GM12878 (cell line): ENCODE measurements around the gene MT1H. TPM values are rescaled to one million over a fixed set of nuclear protein-coding genes. Genes with fewer than 3 reads are reported as not detected.
"Not testable (repeated sequence)": the region's sequence is repeated elsewhere in the genome, so short reads cannot be mapped to it uniquely, and the experiment has no call there.

Source experiments
- ATAC-seq: fragments of 200-7000 bp; cut with Tn5 transposase; 3 replicates; pipeline ENCODE4 v1.9.1; 2020; ENCODE audit warnings: mild to moderate bottlenecking, moderate library complexity
- BruUV-seq: library from RNA; stranded (reverse); fragments of 400-500 nt; replicated peaks from 2 replicates; lab custom pipeline; 2021; lab: Mats Ljungman, UMichigan
- CTCF ChIA-PET: fragments of 300-600 bp; sonication (Branson Sonifier 250); formaldehyde crosslinking; extraction: SDS; loops from one replicate; lab custom pipeline; 2021; ENCODE audit warnings: inconsistent platforms; lab: Yijun Ruan, JAX
- POLR2A ChIA-PET: fragments of 350-600 bp; formaldehyde crosslinking; extraction: SDS; loops from one replicate; lab custom pipeline; 2021; ENCODE audit warnings: inconsistent platforms; lab: Charles Lee
- RAD21 ChIA-PET: fragments of 300-600 bp; sonication (Branson Sonifier 250); formaldehyde crosslinking; loops from one replicate; lab custom pipeline; 2023; ENCODE audit warnings: antibody characterized with exemption; ENCODE audit not compliant: unreplicated experiment; lab: Charles Lee
- SMC1A ChIA-PET: fragments of 300-600 bp; sonication (Branson Sonifier 250); formaldehyde crosslinking; loops from one replicate; lab custom pipeline; 2023; ENCODE audit not compliant: unreplicated experiment, uncharacterized antibody; lab: Charles Lee
- DNase-seq: peaks from one replicate; pipeline ENCODE4 v3.0.0-alpha.2; 2011; ENCODE audit warnings: low read depth, low spot score
- FAIRE-seq: peaks from 3 replicates; lab custom pipeline; 2011; peaks lifted over from hg19 to GRCh38; lab: Jason Lieb, UNC
- H2AFZ ChIP-seq: 2 replicates; pipeline ENCODE4 v1.6.0; 2011; ENCODE audit warnings: low read depth, low read length, control low read depth; ENCODE audit not compliant: control insufficient read depth
- H3K27ac ChIP-seq: 2 replicates; pipeline ENCODE4 v1.5.1; 2011; ENCODE audit warnings: control low read depth; ENCODE audit not compliant: control insufficient read depth, insufficient read depth
- H3K27me3 ChIP-seq, 2 experiments: replicated peaks in 1 of 2; 2 replicates each; pipeline versions ENCODE4 v1.6.0 to v1.6.1; 2011; ENCODE audit warnings: low read length in 1 of 2; ENCODE audit not compliant: control insufficient read depth in 2 of 2, insufficient read depth in 2 of 2
- H3K36me3 ChIP-seq, 2 experiments: 2 replicates each; pipeline ENCODE4 v1.5.1; 2011; ENCODE audit warnings: low read length in 1 of 2; ENCODE audit not compliant: control insufficient read depth in 2 of 2, insufficient read depth in 2 of 2
- H3K4me1 ChIP-seq: 2 replicates; pipeline ENCODE4 v1.6.1; 2011; ENCODE audit warnings: mild to moderate bottlenecking, low read length, moderate library complexity, mixed read lengths; ENCODE audit not compliant: control insufficient read depth, insufficient read depth
- H3K4me2 ChIP-seq: 2 replicates; pipeline ENCODE4 v1.6.0; 2011; ENCODE audit warnings: control low read depth; ENCODE audit not compliant: control insufficient read depth, insufficient read depth
- H3K4me3 ChIP-seq: fragments of 200-600 bp; sonication (generic); 2 replicates; pipeline ENCODE4 v1.5.1; 2016
- H3K79me2 ChIP-seq: 2 replicates; pipeline ENCODE4 v1.6.0; 2011; ENCODE audit warnings: low read length; ENCODE audit not compliant: control insufficient read depth, insufficient read depth
- H3K9ac ChIP-seq: 2 replicates; pipeline ENCODE4 v1.8.0; 2011; ENCODE audit warnings: low read length, control low read depth, mixed read lengths; ENCODE audit not compliant: control insufficient read depth, insufficient read depth
- H3K9me3 ChIP-seq: replicated peaks from 3 replicates; pipeline ENCODE4 v1.5.1; 2011; ENCODE audit warnings: mild to moderate bottlenecking, low read length; ENCODE audit not compliant: control insufficient read depth, insufficient read depth
- H4K20me1 ChIP-seq: 2 replicates; pipeline ENCODE4 v1.6.0; 2011; ENCODE audit not compliant: control insufficient read depth, insufficient read depth
- CTCF ChIP-seq, 3 experiments: IDR thresholded peaks in 2 of 3; conservative IDR thresholded peaks in 1 of 3; 2 replicates each; pipeline ENCODE4 v1.5.1; 2011; ENCODE audit warnings: low read depth in 3 of 3, low read length in 3 of 3, mild to moderate bottlenecking in 3 of 3, control low read depth in 2 of 3, moderate library complexity in 2 of 3, inconsistent platforms in 1 of 3, mixed read lengths in 1 of 3; ENCODE audit not compliant: control insufficient read depth in 2 of 3, insufficient read depth in 1 of 3; ENCODE audit errors: extremely low read depth in 1 of 3
- RAD21 ChIP-seq: IDR thresholded peaks from 2 replicates; pipeline ENCODE4 v1.6.1; 2011; ENCODE audit warnings: mild to moderate bottlenecking, low read depth, low read length, moderate library complexity; ENCODE audit not compliant: insufficient read depth
- SMC3 ChIP-seq: IDR thresholded peaks from 2 replicates; pipeline ENCODE4 v1.6.1; 2011; ENCODE audit warnings: low read length, improper control_type of control experiment, borderline replicate concordance
- ZNF24 ChIP-seq: fragments of 450-650 bp; IDR thresholded peaks from 2 replicates; pipeline ENCODE4 v1.6.1; 2017; ENCODE audit warnings: antibody characterized with exemption, mild to moderate bottlenecking
- WGBS: methylation state at CpG from one replicate; pipeline ENCODE4 v1.1.6; 2016; ENCODE audit warnings: low lambda C conversion rate; ENCODE audit not compliant: insufficient replicate concordance, insufficient coverage; ENCODE audit errors: missing lambda C conversion rate; 5-methylcytosine and 5-hydroxymethylcytosine counted together
- in situ Hi-C: fragments of 300-500 bp; cut with MboI; formaldehyde crosslinking; loops from 9 replicates; pipeline ENCODE4 v1.14.3; 2018; ENCODE audit warnings: mixed read lengths
- intact Hi-C: fragments of 100-400 bp; cut with micrococcal nuclease; formaldehyde crosslinking; loops from one replicate; pipeline ENCODE4 v1.14.2; 2022; ENCODE audit not compliant: unreplicated experiment
- polyA plus RNA-seq, 11 experiments: library from polyadenylated mRNA; depleted of rRNA in 4 of 11; unstranded in 6 of 11; stranded (reverse) in 5 of 11; fragments of >200 nt; fragmentation: Nextera tagmentation in 4 of 11; fragmentation: Illumina TruSeq in 1 of 11; extraction: Ambion mirVana in 4 of 11; extraction: Trizol in 1 of 11; gene quantifications; 1 replicate in 1 of 11; 2 replicates in 10 of 11; pipeline versions ENCODE4 v1.2.1 to v1.2.3, GENCODE V29; 2011 to 2016; ENCODE audit warnings: inconsistent platforms in 2 of 11, missing spikeins in 2 of 11, low read depth in 1 of 11
- total RNA-seq, 4 experiments: library from RNA; depleted of rRNA in 3 of 4; stranded (reverse); fragments of >200 nt in 3 of 4; fragmentation: Illumina TruSeq in 1 of 4; extraction: Trizol in 1 of 4; gene quantifications; 2 replicates each; pipeline versions ENCODE4 v1.2.1 to v1.2.3, GENCODE V29; 2013 to 2021

The MT1H gene
- total and polyA plus RNA-seq, 10 of the 15 experiments (the other 5 are each of a cell fraction or from before 2014, with no cell fraction given): 0.40 to 6.0 (median 1.1) TPM; not detected in 2

DNA sequence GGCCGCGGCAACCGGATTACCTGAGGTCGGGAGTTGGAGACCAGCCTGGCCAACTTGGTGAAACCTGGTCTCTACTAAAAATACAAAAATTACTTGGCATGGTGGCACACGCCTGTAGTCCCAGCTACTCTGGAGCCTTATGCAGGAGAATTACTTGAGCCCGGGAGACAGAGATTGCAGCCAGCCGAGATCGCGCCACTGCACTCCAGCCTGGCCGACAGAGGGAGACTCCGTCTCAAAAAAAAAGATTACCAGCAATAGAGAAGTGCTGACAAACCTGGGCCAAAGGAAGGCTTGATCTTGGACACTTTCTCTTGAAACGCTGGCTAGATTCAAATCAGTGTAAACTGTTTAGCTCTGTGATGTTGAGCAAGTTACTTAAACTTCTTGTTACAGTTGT, 4.3 kb downstream of the MT1H start:
- no peaks in the 10 kb centered on the region for H4K20me1 ChIP-seq
- peak; percentile 52 for ATAC-seq
- no peak for FAIRE-seq
- 34% methylated on average over 12 of the region's 12 CpGs for WGBS
- no peaks in the 10 kb centered on the region for H3K79me2 ChIP-seq
- BruUV-seq: no TSS peak
- RAD21 ChIA-PET: interaction anchor here (1.1 to 2.5 kb wide), 3 partner anchors 9 to 28 kb away, joined by 3 to 11 read pairs (median 4); partner anchors contain the start of gene MT1X
- no peak for DNase-seq
- no peaks in the 10 kb centered on the region for H3K36me3 ChIP-seq
- no peak overlapping the region for H3K9ac ChIP-seq
- H3K4me1 ChIP-seq: no peaks in the 10 kb centered on the region
- H3K4me3 ChIP-seq: no peak overlapping the region
- no peak overlapping the region for H3K27ac ChIP-seq
- intact Hi-C loops: loop anchor here (1.0 kb wide), 1 partner anchor 28 kb away; no protein-coding TSS in a partner anchor
- CTCF ChIA-PET: interaction anchor here (2.6 kb wide), 1 partner anchor 28 kb away, joined by 28 read pairs; no protein-coding TSS in a partner anchor
- POLR2A ChIA-PET: no interaction called here
- H3K27me3 ChIP-seq: peaks cover 11 to 14% of the 10 kb centered on the region in 2 experiments
- H3K9me3 ChIP-seq: no peaks in the 10 kb centered on the region
- in situ Hi-C loops: no loop called here
- no peak overlapping the region for H3K4me2 ChIP-seq
- no peak overlapping the region for H2AFZ ChIP-seq
- SMC1A ChIA-PET: interaction anchor here (0.6 to 1.5 kb wide), 4 partner anchors 9 to 314 kb away, joined by 3 to 7 read pairs (median 4); no protein-coding TSS in a partner anchor
- TF ChIP-seq RAD21: peak; percentile 60
- peak; percentile 42; the same call in 1 of the 2 replicates for TF ChIP-seq SMC3
- peak; percentile 45 to 58 (median 47) for TF ChIP-seq CTCF (IDR thresholded peaks at IDR 0.05 in 2 of 3, conservative IDR thresholded peaks at IDR 0.05 in 1 of 3; ENCODE audit: control insufficient read depth in 2 of 3, extremely low read depth in 1 of 3, insufficient read depth in 1 of 3, low read depth in 3 of 3, low read length in 3 of 3)
- TF ChIP-seq ZNF24: no peak

- in situ Hi-C loops, H3K4me2 ChIP-seq, POLR2A ChIA-PET, BruUV-seq, H3K36me3 ChIP-seq, DNase-seq, H3K27ac ChIP-seq, H3K4me1 ChIP-seq, H3K9ac ChIP-seq, FAIRE-seq, H4K20me1 ChIP-seq, H3K79me2 ChIP-seq, H3K4me3 ChIP-seq, H2AFZ ChIP-seq, ATAC-seq, H3K9me3 ChIP-seq: not testable (repeated sequence)
- 64% methylated on average over 6 of the region's 6 CpGs for WGBS
- intact Hi-C loops: loop anchor here (1.0 kb wide), 1 partner anchor 28 kb away; no protein-coding TSS in a partner anchor
- ChIA-PET RAD21 (interaction anchor here (1.1 to 2.1 kb wide), 2 partner anchors 8 to 27 kb away, joined by 3 to 10 read pairs; partner anchors contain the start of gene MT1X), CTCF (interaction anchor here (2.6 kb wide), 1 partner anchor 27 kb away, joined by 28 read pairs; no protein-coding TSS in a partner anchor), SMC1A (interaction anchor here (1.2 to 1.5 kb wide), 2 partner anchors 9 to 28 kb away, joined by 3 to 7 read pairs; no protein-coding TSS in a partner anchor)
- H3K27me3 ChIP-seq: peaks cover 9 to 11% of the 10 kb centered on the region in 2 experiments
Observed at GRCh38 chr16:56674570-56674969, 5.0 kb downstream of the MT1H start.
